GM21717 (cell line): ENCODE data around the gene DUSP14.
"Not testable (repeated sequence)": the region's sequence is repeated elsewhere in the genome, so short reads cannot be mapped to it uniquely, and the experiment has no call there.

Experiments used
- ATAC-seq: cut with Tn5 transposase; IDR thresholded peaks from one replicate; pipeline ENCODE4 v1.9.1; 2021; ENCODE audit warnings: mild to moderate bottlenecking, moderate library complexity; ENCODE audit not compliant: unreplicated experiment

Gene DUSP14, protein sequence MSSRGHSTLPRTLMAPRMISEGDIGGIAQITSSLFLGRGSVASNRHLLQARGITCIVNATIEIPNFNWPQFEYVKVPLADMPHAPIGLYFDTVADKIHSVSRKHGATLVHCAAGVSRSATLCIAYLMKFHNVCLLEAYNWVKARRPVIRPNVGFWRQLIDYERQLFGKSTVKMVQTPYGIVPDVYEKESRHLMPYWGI

DNA sequence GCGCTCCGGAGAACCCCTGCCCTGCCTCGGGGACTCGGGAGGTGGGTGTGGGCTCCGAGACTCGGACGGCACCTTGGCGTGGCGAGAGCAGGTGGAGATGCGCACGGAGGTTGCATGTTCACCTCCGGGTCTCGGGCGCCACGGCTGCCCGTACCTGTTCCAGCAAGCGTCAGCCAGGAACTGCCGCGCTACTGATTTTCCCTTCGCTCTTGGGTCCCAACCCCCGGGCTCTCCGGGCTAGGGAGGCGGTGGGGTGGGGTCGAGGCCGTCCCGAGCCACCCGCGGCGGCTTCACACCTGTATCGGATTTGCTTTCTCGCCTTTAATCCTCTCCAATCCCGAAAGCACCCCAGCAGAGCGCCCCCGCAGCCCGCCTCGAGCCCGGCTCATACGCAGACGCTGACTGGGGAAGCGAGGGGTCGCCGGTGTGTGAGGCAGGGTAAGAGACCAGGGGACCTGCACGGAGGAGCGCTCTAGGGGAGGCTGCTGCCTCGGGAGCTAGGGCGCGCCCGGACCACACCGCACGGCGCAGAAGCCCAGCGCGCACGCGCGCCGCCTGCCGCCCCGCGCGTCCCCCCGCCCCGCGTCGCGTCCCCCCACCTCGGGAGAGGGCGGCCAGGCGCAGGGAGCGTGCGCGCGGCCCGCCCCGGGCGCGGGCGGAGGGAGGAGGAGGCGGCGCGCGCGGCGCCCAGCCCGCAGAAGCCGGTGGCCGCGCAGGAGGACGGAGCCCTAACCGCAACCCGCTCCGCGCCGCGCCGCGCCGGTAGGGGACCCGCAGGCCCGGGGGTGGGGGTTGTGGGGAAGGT is at the start of gene DUSP14:
Gene DUSP14, plus strand, starts transcription at position 695 of the 805 bp plus-strand sequence. CDS start 22,382 bp downstream, outside the sequence.
- peak; percentile 51 for ATAC-seq

DNA sequence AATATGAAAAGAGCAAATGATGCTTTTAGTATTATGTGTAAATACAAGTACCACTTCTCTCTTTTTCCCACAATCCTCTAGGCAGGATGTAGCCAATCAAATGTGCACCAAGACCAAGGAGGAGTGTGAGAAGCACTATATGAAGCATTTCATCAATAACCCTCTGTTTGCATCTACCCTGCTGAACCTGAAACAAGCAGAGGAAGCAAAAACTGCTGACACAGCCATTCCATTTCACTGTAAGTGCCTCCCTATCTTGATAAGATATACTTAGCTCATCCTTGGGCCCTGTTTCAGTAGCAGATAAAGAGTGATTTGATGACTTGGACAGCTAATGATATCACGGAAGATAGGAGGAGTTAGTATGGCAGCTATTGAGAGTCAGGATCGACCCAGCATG is 49.3 kb upstream of the DUSP14 start:
- no peak for ATAC-seq

DNA sequence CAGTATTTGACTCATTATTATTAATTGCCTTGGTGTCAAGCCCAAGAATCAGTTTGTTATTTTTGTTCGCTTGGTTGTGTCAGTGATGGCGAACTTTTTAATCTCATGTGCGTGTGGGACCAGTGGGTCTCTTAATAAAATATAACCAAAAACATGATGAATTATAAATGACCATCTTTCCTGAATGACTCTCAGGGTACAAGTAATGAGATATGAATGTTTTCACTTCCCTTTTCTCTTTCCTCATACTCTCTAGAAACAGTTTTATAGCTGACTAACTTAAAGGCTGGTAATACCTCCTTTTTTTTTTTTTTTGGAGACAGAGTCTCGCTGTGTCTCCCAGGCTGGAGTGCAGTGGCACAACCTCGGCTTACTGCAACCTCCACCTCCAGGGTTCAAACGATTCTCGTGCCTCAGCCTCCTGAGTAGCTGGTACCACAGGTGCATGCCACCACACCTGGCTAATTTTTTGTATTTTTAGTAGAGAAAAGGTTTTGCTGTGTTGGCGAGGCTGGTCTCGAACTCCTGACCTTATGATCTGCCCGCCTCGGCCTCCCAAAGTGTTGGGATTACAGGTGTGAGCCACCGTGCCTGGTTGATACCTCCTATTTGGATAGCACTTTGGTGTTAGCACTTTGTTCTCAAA is 48.2 kb upstream of the DUSP14 start:
- ATAC-seq, result not testable (repeated sequence)

DNA sequence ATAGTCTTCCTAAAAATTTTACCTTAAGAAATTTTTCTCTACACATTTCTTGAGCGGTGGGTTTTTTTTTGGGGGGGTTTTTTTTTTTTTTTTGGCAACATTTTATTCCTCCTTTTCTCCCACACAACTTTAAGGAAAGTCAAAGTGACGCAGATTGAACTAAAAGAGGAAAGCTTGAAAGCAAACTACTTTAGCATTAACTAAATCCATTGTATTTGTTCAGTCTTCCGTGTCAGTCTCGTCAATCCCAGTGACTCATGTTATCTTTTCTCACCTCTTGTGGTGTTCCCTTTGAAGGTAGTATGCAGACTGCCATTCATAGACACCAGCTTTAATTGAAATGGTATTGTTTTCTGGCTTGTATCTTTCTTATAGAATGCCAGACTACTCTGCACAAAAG is 43.7 kb upstream of the DUSP14 start:
- ATAC-seq, result no peak

DNA sequence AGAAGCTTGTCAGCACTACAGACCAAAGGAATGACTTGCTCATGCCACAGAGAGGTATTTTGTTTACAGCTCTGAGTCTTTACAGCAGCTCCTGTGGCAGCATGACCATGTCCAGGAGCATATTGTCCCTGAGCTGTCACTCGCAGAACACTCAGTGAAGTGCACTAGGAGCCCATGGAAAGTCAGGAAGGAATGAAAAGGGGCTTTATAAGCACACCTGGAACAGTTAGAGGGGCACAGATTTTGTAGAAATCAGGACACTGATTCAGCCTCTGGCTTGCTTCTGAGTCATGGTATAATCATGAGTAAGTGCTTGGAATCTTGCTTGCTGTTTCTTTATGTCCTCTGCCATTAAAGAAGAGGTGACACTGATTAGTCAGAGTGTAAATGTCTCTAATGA is 42.0 kb upstream of the DUSP14 start:
- ATAC-seq, result no peak

DNA sequence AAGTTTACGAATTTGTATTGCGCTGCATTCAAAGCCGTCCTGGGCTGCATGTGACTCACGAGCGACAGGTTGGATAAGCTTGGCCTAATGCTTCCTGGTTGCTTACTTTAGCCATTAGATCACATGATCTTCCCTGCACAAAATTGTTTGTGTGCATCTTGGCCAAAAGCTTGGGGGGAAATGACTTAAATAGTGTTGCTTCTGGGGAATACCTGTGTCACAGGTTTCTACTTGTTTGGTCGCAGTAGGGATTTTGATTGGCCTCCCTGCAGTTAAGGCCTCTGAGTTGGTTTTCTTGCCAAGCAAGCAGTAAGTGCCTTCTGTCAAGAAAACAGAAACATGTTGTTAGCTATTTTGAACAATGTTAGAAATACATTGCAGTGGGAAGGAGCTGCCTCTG is 39.6 kb upstream of the DUSP14 start:
- ATAC-seq, result no peak

DNA sequence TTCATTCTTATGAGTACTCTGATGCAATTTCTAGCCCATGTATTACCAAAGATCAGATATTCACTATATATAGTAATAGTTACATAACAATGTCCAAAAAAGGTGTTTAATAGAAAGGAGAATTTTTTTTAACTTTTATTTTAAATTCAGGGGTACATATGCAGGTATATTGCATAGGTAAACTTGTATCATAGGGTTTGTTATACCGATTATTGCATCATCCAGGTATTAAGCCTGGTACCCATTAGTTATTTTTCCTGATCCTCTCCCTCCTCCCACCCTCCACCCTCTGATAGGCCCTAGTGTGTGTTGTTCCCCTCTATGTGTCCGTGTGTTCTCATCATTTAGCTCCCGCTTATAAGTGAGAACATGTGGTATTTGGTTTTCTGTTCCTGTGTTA is 31.9 kb upstream of the DUSP14 start:
- ATAC-seq, result not testable (repeated sequence)

DNA sequence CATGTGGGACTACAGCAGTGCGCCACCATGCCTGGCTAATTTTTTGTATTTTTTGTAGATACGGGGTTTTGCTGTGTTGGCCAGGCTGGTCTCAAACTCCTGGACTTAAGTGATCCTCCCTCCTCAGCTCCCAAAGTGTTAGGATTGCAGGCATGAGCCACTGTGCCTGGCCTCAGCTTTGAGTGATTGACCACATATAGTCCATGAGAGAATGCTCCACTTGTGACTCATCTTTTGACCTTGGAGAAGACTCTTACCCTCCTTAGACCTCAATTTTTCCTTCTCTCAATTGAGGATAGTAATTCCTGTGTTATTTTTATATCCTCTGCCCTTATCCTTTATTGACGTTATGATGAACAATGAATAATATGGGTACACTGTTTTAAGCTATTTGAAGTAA is 30.9 kb upstream of the DUSP14 start:
- ATAC-seq, result no peak

DNA sequence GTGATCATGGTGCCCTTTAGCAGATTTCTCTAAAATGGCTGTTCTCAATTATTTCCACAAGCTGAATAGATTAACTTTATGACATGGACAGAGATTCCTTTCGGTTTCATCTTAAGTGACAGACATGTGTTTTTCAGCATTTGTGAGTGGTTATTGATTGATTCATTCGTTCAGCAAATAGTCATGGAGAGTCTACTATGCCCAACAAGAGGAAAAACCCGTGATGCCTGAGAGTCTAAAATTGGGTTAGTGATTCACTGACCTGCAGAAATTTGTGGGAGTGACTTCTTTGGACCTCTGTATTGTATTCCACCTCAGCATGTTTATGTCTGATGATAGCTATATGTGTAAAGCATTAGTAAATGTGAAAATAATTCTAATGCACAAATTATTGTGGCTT is 28.0 kb upstream of the DUSP14 start:
- ATAC-seq, result no peak

DNA sequence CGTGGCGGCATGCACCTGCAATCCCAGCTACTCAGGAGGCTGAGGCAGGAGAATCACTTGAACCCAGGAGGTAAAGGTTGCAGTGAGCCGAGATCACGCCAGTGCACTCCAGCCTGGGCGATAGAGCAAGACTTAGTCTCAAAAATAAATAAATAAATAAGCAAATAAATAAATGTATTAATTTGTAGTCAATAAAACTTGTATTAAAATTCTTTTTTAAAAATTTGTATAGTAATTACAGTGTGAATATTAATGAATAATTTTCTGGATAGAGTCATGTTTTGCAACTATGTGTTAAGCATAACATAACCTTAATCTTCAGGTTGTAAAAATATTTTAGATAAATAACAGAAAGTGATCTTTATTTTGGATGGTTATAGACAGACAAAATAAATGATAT is 27.2 kb upstream of the DUSP14 start:
- no peak for ATAC-seq

DNA sequence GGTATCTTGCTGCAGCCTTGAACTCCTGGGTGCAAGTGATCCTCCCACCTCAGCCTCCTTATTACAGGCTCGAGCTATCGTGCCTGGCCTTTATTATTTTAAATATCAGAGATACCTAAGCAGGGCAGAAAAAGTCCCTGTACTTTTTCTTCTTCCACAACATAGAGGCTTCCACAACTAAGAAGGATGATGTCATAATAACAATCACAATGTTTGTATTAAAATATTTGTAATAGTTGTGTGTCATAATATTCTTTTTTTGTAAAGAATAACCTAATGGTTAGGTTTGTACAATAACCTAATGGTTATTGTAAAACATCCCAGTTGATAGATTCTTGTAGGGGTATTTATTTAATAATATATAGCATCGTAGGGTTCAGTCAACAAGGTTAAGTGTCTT is 26.7 kb upstream of the DUSP14 start:
- no peak for ATAC-seq

DNA sequence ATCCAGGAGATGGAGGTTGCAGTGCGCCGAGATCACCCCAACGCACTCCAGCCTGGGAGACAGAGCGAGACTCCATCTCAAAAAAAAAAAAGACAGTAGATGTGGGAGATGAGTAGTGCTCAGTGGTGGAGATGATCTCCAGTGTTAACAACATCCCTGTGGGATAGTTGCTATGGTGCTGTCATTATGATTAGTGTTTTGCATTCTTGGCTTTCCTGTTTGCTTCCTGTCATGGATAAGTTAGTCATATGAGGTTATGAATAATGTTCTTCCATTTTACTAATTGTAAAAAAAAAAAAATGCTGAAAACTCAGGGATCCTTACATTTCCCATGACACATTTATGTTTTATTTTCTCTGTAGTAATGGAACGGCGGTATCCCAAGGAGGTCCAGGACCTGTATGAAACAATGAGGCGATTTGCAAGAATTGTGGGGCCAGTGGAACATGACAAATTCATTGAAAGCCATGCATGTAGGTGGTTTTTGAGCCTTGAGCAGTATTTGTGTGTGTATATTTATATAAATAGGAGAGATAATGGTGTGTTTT is 24.5 kb upstream of the DUSP14 start:
- ATAC-seq, result no peak

DNA sequence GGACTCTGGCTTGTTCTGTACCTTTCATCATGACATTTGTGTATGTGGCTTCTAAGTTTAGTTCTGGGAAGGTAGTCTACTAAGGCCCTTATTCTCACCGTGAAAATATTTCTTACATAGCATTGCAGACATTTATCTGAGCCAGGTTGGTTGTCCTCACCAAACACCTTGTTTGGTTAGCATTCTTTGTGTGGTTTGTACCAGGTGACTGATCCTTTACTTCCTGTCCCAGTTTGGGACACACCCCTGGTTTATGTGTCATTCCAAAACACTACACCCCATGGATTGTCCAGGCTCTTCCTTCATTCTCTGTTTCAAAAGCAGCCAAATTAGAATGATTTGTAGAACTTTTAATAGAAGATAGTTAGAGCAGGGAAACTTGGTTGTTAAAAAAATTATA is 23.2 kb upstream of the DUSP14 start:
- ATAC-seq, result no peak

DNA sequence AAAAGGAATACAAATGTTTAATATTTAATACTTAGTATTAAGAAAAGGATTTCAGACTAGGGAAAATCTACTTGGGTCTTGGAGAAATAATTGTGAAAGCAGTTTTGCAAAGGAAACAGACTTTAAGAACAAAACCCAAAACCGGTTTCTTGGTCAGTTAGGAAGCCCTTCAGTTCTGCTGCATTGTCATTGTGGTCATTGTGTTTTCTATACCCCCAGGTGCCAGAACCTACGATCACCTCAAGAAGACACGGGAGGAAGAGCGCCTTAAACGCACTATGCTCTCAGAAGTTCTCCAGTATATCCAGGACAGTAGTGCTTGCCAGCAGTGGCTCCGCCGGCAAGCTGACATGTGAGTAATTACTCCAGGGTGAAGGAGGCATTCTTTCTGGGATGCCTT is 19.5 kb upstream of the DUSP14 start:
- ATAC-seq, result no peak

DNA sequence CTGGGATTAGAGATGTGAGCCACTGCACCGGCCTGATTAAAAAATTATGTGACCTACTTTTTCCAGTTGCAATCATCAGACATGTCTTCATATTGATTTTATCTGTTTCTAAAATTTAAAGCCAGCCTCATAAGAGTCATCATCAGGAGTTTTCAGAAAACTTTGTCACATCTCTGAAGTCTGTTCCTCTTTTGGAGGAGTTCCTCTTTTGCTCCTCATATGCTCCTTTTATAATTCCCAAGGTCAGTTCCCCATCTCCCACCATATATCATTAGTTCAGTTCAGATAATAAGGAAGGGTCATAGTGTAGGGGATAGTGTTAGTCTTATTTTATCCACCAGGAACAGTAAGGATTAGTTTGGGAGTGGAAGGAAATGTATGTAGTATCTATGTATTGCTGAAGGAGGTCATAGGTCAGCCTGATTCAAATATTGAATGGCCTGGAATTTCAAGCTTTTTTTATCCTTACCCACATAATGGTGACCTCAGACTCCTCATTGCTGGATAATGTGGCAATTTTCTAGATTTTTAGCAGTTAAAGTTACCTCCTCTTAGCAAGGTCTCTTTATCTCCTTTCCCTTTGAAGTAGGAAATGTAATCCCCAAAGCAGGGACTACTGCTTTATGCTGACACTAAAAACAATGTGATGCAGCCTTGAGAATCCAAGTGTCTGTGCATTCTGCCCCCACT is 13.8 kb upstream of the DUSP14 start:
- no peak for ATAC-seq

DNA sequence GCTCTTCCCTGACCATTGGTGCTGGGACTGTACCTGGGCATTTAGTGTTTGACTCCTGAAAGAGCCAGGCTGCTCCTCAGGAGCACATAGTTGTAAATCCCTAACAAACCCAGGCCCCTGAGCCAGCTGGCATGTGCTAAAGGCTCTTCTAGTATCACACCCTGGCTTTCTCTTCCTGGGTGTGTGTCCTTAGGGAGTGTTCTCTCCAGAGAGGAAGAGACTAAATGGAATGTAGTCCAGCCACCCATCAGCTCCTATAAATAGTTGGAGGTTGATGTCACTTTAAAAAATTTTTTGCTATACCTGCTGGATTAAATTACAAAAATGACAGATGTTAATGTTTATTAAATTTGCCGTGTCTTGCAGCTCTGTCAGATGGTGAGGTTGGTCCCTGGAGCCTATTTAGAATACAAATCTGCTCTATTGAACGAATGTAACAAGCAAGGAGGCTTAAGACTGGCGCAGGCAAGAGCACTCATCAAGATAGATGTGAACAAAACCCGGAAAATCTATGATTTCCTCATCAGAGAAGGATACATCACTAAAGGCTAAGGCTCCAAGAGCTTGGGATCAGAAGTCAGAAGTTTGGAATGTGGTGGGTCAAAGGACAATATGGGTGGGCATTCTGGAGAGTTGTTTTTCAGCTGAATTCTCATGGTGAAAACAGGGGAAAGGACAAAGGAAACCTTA is 13.1 kb upstream of the DUSP14 start:
- ATAC-seq, result no peak

DNA sequence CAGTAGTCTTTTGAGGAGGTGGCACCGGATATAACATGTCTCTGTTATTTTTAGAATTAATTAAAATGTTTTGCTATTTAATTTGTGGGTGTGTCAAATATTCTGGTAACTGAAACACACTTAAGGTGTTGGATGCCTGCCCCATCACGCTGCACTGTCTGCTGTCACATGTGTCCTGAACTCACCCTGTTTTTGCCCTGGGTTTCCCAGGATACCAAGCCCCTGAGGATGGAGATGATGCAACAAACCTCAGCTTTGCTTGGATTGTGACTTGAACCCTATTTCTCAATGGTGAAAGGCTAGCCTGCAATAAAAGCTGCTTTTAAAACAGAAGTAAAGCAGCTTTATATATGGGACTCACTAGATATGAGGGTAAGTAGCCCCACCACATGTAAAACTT is 11.5 kb upstream of the DUSP14 start:
- ATAC-seq, result no peak

DNA sequence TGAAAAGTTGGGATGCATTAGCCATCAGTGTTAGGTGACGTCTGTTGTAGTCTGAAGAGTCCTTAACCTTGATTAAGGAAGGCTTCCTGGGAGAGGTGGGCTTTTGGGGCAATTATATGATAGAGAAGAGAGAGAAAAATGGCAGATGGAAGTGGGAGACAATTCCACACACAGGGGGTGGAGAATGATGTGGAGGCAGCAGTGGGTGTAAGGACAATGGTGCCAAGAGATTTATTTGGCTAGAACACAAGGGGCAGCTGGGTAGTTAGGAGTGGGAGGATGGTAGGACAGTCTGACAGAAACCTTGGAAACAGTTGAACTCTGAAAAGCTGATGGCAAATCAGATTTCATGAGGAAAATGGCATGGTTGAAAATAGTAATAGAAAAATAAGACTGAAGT is 10.7 kb upstream of the DUSP14 start:
- ATAC-seq, result no peak

DNA sequence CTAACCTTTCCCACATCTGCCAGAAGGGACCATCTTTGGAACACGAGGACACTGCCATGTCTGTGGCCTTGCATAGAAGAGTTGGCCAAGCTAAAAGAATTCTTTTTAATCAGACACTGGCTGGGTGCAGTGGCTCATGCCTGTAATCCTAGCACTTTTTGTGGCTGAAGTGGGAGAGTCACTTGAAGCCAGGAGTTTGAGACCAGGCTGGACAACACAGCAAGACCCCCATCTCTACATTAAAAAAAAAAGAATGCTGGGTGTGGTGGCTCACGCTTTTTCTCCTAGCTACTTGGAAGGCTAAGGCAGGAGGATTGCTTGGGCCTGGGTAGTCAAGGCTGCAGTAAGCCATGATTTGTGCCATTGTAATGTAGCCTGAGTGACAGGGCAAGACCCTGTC is 9.3 kb upstream of the DUSP14 start:
- no peak for ATAC-seq

DNA sequence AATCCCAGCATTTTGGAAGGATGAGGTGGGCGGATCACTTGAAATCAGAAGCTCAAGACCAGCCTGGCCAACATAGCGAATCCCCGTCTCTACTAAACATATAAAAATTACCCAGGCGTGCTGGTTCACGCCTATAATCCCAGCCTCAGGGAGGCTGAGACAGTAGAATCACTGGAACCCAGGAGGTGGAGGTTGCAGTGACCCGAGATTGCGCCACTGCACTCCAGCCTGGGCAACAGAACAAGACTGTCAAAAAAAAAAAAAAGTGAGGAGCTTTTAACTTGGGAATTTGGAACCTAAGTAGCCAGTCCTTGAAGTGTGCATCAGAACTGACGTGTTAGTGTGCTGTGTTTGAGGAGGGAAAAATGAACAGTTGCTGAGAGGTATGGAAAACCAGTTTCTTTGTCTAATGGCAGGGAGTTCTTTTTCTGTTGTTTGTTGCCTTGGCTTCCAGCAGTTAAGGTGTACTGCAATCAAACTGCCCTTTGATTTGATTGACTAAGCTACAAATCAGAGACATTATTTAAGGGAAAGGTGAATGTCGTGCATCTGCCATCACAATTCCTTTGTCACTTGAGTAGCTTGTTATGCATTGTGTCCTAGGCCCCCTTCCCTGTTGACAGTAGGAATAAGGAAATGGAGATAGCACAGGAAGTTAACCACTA is 8.6 kb upstream of the DUSP14 start:
- no peak for ATAC-seq
